Thoracic aorta (tissue), 2 donors: ENCODE data around the gene TRAT1. TPM values are rescaled to one million over a fixed set of nuclear protein-coding genes. Genes with fewer than 3 reads are reported as not detected.
"Not testable (repeated sequence)": the region's sequence is repeated elsewhere in the genome, so short reads cannot be mapped to it uniquely, and the experiment has no call there.

Experiments
- ATAC-seq: fragments of 150-250 bp; one replicate; pipeline ENCODE4 v1.8.0; 2017; ENCODE audit warnings: low read depth; ENCODE audit not compliant: insufficient number of reproducible peaks, low FRiP score
- DNase-seq: peaks from one replicate; pipeline ENCODE4 v3.0.0-alpha.2; 2020; ENCODE audit warnings: low spot score
- H3K27ac ChIP-seq, 2 donors: fragments of 200-600 bp; sonication (generic); 1 replicate in 1 of 2; 2 replicates in 1 of 2; pipeline ENCODE4 v1.5.1; 2016; ENCODE audit warnings: mild to moderate bottlenecking in 2 of 2, moderate library complexity in 2 of 2
- H3K27me3 ChIP-seq: fragments of 200-600 bp; sonication (generic); replicated peaks from 2 replicates; pipeline ENCODE4 v1.6.0; 2016; ENCODE audit warnings: mild to moderate bottlenecking; ENCODE audit not compliant: insufficient read depth
- H3K36me3 ChIP-seq: fragments of 200-600 bp; sonication (generic); one replicate; pipeline ENCODE4 v1.5.1; 2016
- H3K4me1 ChIP-seq, 2 donors: fragments of 200-600 bp; sonication (generic); 1 replicate in 1 of 2; 2 replicates in 1 of 2; pipeline versions ENCODE4 v1.5.1 to v1.6.0; 2016; ENCODE audit warnings: low read depth in 2 of 2, mild to moderate bottlenecking in 1 of 2; ENCODE audit not compliant: control insufficient read depth in 1 of 2
- H3K4me3 ChIP-seq: fragments of 200-600 bp; sonication (generic); 2 replicates; pipeline ENCODE4 v1.5.1; 2016; ENCODE audit warnings: mild to moderate bottlenecking
- H3K9me3 ChIP-seq: fragments of 200-600 bp; sonication (generic); 2 replicates; pipeline ENCODE4 v1.5.1; 2016
- total RNA-seq, 2 donors: library from RNA; depleted of rRNA; stranded (reverse); fragments of >200 nt; gene quantifications; one replicate each; pipeline versions ENCODE4 v1.1.0 to v1.2.3, GENCODE V29; 2016
- TF ChIP-seq, protein P1 (sequence below): fragments of 200-600 bp; sonication (generic); IDR thresholded peaks from one replicate; pipeline ENCODE4 v1.5.1; 2019; ENCODE audit warnings: antibody characterized with exemption

TRAT1 gene
- total RNA-seq, 2 donors from 2014 or later = not detected

DNA sequence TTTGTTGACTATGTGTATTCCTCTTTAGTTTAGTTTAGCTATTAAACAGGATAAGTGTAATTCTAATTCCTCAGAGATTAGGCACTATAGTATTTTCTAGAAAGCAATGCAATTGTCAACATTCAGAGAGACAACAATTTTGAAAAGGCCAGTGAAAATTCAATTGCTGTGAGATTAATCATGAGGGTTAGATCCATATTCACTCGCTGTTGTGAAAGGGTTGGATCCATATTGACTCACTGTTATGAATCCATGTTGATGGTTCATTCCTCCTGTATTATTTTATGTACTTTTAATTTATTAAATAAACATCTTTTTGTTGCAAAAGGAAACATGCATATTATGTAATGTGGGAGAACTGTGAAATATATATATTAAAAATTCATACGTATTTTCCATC lies 641 bp downstream of the TRAT1 start:
- Histone ChIP-seq H3K36me3 (no peaks in the 10 kb centered on the region), H3K27ac (no peak overlapping the region), H3K4me3 (no peak overlapping the region), H3K9me3 (no peaks in the 10 kb centered on the region), H3K4me1 (no peaks in the 10 kb centered on the region), H3K27me3 (no peaks in the 10 kb centered on the region)
- TF ChIP-seq, protein P1, sequence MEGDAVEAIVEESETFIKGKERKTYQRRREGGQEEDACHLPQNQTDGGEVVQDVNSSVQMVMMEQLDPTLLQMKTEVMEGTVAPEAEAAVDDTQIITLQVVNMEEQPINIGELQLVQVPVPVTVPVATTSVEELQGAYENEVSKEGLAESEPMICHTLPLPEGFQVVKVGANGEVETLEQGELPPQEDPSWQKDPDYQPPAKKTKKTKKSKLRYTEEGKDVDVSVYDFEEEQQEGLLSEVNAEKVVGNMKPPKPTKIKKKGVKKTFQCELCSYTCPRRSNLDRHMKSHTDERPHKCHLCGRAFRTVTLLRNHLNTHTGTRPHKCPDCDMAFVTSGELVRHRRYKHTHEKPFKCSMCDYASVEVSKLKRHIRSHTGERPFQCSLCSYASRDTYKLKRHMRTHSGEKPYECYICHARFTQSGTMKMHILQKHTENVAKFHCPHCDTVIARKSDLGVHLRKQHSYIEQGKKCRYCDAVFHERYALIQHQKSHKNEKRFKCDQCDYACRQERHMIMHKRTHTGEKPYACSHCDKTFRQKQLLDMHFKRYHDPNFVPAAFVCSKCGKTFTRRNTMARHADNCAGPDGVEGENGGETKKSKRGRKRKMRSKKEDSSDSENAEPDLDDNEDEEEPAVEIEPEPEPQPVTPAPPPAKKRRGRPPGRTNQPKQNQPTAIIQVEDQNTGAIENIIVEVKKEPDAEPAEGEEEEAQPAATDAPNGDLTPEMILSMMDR = no peak
- ATAC-seq = no peak
- DNase-seq = no peak

DNA sequence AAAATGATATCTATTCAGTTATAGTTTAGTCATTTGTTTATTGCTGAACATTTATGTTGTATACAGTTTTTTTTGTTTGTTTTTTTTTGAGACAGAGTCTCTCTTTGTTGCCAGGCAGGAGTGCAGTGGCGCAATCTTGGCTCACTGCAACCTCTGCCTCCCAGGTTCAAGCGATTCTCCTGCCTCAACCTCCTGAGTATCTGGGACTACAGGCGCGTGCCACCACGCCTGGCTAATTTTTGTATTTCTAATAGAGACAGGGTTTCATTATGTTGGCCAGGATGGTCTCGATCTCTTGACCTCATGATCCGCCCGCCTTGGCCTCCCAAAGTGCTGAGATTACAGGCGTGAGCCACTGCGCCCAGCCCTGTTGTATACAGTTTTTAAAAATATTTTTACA lies 1.2 kb downstream of the TRAT1 start:
- H3K4me3 ChIP-seq, H3K9me3 ChIP-seq, ATAC-seq, H3K36me3 ChIP-seq, H3K27me3 ChIP-seq, H3K27ac ChIP-seq, H3K4me1 ChIP-seq, DNase-seq: not testable (repeated sequence)

DNA sequence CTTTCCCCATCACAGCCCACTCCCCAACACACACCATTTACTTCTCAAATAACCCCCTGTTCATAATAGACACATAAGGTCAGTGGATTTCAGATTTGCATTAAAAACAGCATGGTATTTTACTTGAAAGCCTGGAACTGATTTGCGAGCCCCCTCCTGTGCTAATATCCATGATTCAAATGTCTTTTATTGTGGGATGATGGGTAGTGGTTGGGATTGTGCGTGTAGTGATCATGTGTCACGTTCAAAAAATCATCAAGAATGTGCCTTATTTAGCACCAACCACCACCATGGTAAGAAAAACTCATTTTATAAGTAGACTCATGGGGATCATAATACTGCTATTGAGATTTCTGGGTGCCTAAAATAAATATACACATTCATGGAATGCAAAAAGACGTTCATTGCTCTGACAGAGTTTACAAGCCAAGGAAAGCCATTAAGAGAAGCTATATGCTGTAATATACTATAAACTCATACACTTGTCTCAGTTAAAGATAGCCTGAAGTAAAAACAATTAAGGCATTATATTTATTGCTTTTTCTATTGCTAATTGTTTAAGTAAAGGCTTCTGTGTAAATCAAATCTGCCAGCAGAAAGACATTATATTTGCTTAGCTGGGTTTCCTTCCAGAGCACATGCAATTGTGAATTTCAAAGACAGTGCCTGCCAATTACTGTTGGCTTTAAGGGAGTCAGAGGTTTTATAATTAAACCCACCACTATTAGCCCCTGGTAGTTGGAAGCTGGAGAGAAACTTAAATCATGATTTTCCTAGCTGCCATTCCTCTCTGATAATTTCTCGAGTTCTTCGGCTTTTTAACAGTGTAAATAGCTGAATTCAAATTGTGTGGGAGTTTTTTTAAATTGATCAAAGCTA lies 4.0 kb downstream of the TRAT1 start:
- DNase-seq (no peak), ATAC-seq (no peak)
- TF ChIP-seq, protein P1 = no peak
- H3K4me1 ChIP-seq = no peaks in the 10 kb centered on the region
- no peaks in the 10 kb centered on the region for H3K36me3 ChIP-seq
- no peak overlapping the region for H3K4me3 ChIP-seq
- no peak overlapping the region for H3K27ac ChIP-seq
- no peaks in the 10 kb centered on the region for H3K27me3 ChIP-seq
- no peaks in the 10 kb centered on the region for H3K9me3 ChIP-seq

DNA sequence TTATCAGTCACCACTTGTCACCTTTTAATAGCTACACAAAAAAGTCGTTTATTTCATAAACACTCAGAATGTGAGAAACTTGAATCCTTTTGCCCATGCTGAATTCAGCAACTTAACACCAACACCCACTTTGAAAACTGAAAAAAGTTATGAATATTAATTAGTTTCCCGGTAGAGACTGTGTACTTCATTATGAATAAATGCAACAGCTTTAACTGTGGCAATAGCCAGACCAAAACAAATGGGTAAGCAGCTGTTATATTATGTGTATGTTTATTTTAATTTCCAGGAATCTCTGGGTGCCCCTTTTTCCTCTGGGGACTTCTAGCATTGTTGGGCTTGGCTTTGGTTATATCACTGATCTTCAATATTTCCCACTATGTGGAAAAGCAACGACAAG lies 7.8 kb downstream of the TRAT1 start:
- Histone ChIP-seq H3K9me3 (no peaks in the 10 kb centered on the region), H3K4me3 (no peak overlapping the region), H3K27ac (no peak overlapping the region), H3K4me1 (no peaks in the 10 kb centered on the region), H3K27me3 (no peaks in the 10 kb centered on the region), H3K36me3 (no peaks in the 10 kb centered on the region)
- TF ChIP-seq, protein P1 = no peak
- DNase-seq (no peak), ATAC-seq (no peak)

DNA sequence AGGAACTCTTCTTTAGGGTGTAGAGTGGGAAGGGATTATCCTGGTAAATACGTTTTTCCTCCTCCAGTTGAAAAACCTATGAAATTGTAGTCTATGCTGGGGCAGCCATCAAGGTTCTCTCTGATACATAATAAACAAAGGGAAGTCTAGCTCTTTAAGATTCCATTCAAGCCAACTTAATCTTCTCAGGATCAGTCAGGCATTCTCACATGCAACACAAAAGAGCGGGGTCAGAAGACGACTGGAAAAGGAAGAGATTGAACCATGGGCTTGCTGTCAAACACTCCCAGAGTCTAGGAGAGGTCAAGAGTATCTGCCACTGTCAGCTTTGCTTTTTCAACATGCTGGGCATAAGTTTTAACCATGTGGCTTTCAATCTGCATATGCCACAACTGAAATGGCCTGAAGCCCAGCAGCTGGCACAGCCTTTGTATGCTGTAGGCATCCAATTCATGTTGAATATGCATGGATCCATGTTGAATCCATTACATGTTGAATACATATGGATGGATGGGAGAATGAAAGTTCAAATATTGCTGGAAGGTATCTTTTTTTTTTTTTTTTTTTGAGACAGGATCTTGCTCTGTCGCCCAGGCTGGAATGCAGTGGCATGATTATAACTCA lies 8.5 kb downstream of the TRAT1 start:
- DNase-seq (no peak), ATAC-seq (no peak)
- no peak overlapping the region for H3K27ac ChIP-seq
- no peaks in the 10 kb centered on the region for H3K36me3 ChIP-seq
- H3K4me1 ChIP-seq = no peaks in the 10 kb centered on the region
- TF ChIP-seq, protein P1 = no peak
- H3K4me3 ChIP-seq = no peak overlapping the region
- no peaks in the 10 kb centered on the region for H3K9me3 ChIP-seq
- H3K27me3 ChIP-seq = no peaks in the 10 kb centered on the region
